Natural killer cell treated with Interleukin-12 subunit alpha and Interleukin-12 subunit beta and Interleukin-15 and Interleukin-18, amount 100 ng/mL, for 72 hours (primary cell): ENCODE data around the gene RAP1GAP2. TPM values are rescaled to one million over a fixed set of nuclear protein-coding genes. Genes with fewer than 3 reads are reported as not detected.
A peak's percentile ranks its signal among the peaks of the same experiment; 100 is the strongest.

Source experiments
- ATAC-seq, 2 donors: fragments of 150-1000 bp; cut with Tn5 transposase in 1 of 2; sonication (Bioruptor Pico), chemical (Tn5 transposase) in 1 of 2; 2 replicates each; pipeline ENCODE4 v1.10.0; 2021
- DNase-seq: peaks from one replicate; pipeline ENCODE4 v3.0.0; 2022; ENCODE audit warnings: low spot score
- H3K27ac Mint-ChIP-seq, 2 donors: 1 replicate in 1 of 2; 2 replicates in 1 of 2; pipeline ENCODE4 v1.8.0; 2022; ENCODE audit warnings: mixed read lengths in 2 of 2, mild to moderate bottlenecking in 1 of 2, moderate library complexity in 1 of 2
- H3K27me3 Mint-ChIP-seq, 2 donors: 1 replicate in 1 of 2; 2 replicates in 1 of 2; pipeline ENCODE4 v1.8.0; 2022; ENCODE audit warnings: mixed read lengths in 2 of 2
- H3K36me3 Mint-ChIP-seq: one replicate; pipeline ENCODE4 v1.8.0; 2022; ENCODE audit warnings: mixed read lengths
- H3K4me1 Mint-ChIP-seq, 2 donors: 1 replicate in 1 of 2; 2 replicates in 1 of 2; pipeline ENCODE4 v1.8.0; 2022; ENCODE audit warnings: low read depth in 2 of 2, mixed read lengths in 2 of 2, mild to moderate bottlenecking in 1 of 2
- H3K4me3 Mint-ChIP-seq: one replicate; pipeline ENCODE4 v1.8.0; 2022; ENCODE audit warnings: mixed read lengths
- H3K9me3 Mint-ChIP-seq: 2 replicates; pipeline ENCODE4 v1.8.0; 2022; ENCODE audit warnings: mixed read lengths
- total RNA-seq, 2 donors: library from RNA; stranded (reverse); gene quantifications; one replicate each; pipeline ENCODE4 v1.2.3, GENCODE V29; 2022

The RAP1GAP2 gene
- total RNA-seq = 10 to 100 TPM in 1 of 2 donors, 1 to 10 TPM in 1; 7.7 to 14.5 TPM

GRCh38 chr17:2796164-2797125 lies at the start of gene RAP1GAP2:
Gene RAP1GAP2 (plus strand): TSS chr17:2796438. CDS start chr17:2796528, 90 bp downstream.
- H3K27me3 Mint-ChIP-seq = peaks cover 1 to 3% of the 10 kb centered on the region in 2 donors
- peak within 1 kb of the TSS; percentile 13 to 35 for H3K27ac Mint-ChIP-seq
- H3K4me3 Mint-ChIP-seq = peak within 1 kb of the TSS; percentile 87
- DNase-seq (peak; percentile 91), ATAC-seq (peak; percentile 91 to 94)
- H3K36me3 Mint-ChIP-seq = no peaks in the 10 kb centered on the region
- no peaks in the 10 kb centered on the region for H3K9me3 Mint-ChIP-seq
- peaks cover 65 to 67% of the 10 kb centered on the region in 2 donors for H3K4me1 Mint-ChIP-seq

- DNase-seq (no peak), ATAC-seq (no peak)
- H3K4me1 Mint-ChIP-seq = no peaks in the 10 kb centered on the region
- no peak within 1 kb of the TSS for H3K27ac Mint-ChIP-seq
- peaks cover 27 to 41% of the 10 kb centered on the region in 2 donors for H3K27me3 Mint-ChIP-seq
- no peak within 1 kb of the TSS for H3K4me3 Mint-ChIP-seq
- no peaks in the 10 kb centered on the region for H3K36me3 Mint-ChIP-seq
- H3K9me3 Mint-ChIP-seq = no peaks in the 10 kb centered on the region
Measured at GRCh38 chr17:2749058-2749783, 47.0 kb upstream of the RAP1GAP2 start, which contains the start of gene CCDC92B. Gene CCDC92B (minus strand): TSS chr17:2749652. CDS start chr17:2735145, 14,507 bp downstream.

- H3K9me3 Mint-ChIP-seq = no peaks in the 10 kb centered on the region
- H3K36me3 Mint-ChIP-seq = no peaks in the 10 kb centered on the region
- H3K4me1 Mint-ChIP-seq = no peaks in the 10 kb centered on the region
- DNase-seq (peak; percentile 81), ATAC-seq (peak; percentile 95 to 96)
- H3K27me3 Mint-ChIP-seq = peaks cover 23 to 35% of the 10 kb centered on the region in 2 donors
- H3K4me3 Mint-ChIP-seq = no peak overlapping the region
- H3K27ac Mint-ChIP-seq = no peak overlapping the region
Measured at GRCh38 chr17:2749784-2750181, 46.5 kb upstream of the RAP1GAP2 start.

GRCh38 chr17:2750721-2751120 lies 45.5 kb upstream of the RAP1GAP2 start:
- Mint-ChIP-seq H3K4me3 (no peak overlapping the region), H3K27ac (no peak overlapping the region), H3K4me1 (no peaks in the 10 kb centered on the region), H3K36me3 (no peaks in the 10 kb centered on the region), H3K27me3 (peaks cover 17 to 26% of the 10 kb centered on the region in 2 donors), H3K9me3 (no peaks in the 10 kb centered on the region)
- DNase-seq (no peak), ATAC-seq (no peak)

- H3K27me3 Mint-ChIP-seq = peaks cover 20 to 23% of the 10 kb centered on the region in 2 donors
Measured at GRCh38 chr17:2751491-2751890, 44.7 kb upstream of the RAP1GAP2 start.

GRCh38 chr17:2755891-2756724 lies 40.1 kb upstream of the RAP1GAP2 start:
- DNase-seq (no peak), ATAC-seq (no peak)
- peaks cover 7 to 21% of the 10 kb centered on the region in 2 donors for H3K27me3 Mint-ChIP-seq
- no peak overlapping the region for H3K4me3 Mint-ChIP-seq
- H3K36me3 Mint-ChIP-seq = no peaks in the 10 kb centered on the region
- no peaks in the 10 kb centered on the region for H3K9me3 Mint-ChIP-seq
- H3K27ac Mint-ChIP-seq = no peak overlapping the region
- no peaks in the 10 kb centered on the region for H3K4me1 Mint-ChIP-seq

More at GRCh38 chr17:2751491-2751890, 44.7 kb upstream of the RAP1GAP2 start:
- Mint-ChIP-seq H3K27ac (no peak overlapping the region), H3K4me3 (no peak overlapping the region), H3K4me1 (no peaks in the 10 kb centered on the region), H3K9me3 (no peaks in the 10 kb centered on the region), H3K36me3 (no peaks in the 10 kb centered on the region)
- no peak for DNase-seq
- no peak for ATAC-seq

- DNase-seq (no peak), ATAC-seq (no peak)
- H3K4me1 Mint-ChIP-seq = no peaks in the 10 kb centered on the region
- peaks cover 17 to 21% of the 10 kb centered on the region in 2 donors for H3K27me3 Mint-ChIP-seq
- no peak overlapping the region for H3K27ac Mint-ChIP-seq
- no peak overlapping the region for H3K4me3 Mint-ChIP-seq
- H3K9me3 Mint-ChIP-seq = no peaks in the 10 kb centered on the region
- H3K36me3 Mint-ChIP-seq = no peaks in the 10 kb centered on the region
Measured at GRCh38 chr17:2758870-2759269, 37.4 kb upstream of the RAP1GAP2 start.

- Mint-ChIP-seq H3K27ac (no peak overlapping the region), H3K4me3 (no peak overlapping the region), H3K9me3 (no peaks in the 10 kb centered on the region), H3K4me1 (no peaks in the 10 kb centered on the region), H3K36me3 (no peaks in the 10 kb centered on the region), H3K27me3 (peaks cover 14 to 24% of the 10 kb centered on the region in 2 donors)
- ATAC-seq = no peak
- DNase-seq = no peak
Measured at GRCh38 chr17:2770129-2770528, 26.1 kb upstream of the RAP1GAP2 start.

GRCh38 chr17:2775206-2775605 lies 21.0 kb upstream of the RAP1GAP2 start:
- peaks cover 4 to 7% of the 10 kb centered on the region in 2 donors for H3K4me1 Mint-ChIP-seq
- H3K4me3 Mint-ChIP-seq = no peak overlapping the region
- H3K9me3 Mint-ChIP-seq = no peaks in the 10 kb centered on the region
- no peaks in the 10 kb centered on the region for H3K36me3 Mint-ChIP-seq
- DNase-seq = no peak
- no peak overlapping the region for H3K27ac Mint-ChIP-seq
- no peak for ATAC-seq
- H3K27me3 Mint-ChIP-seq = peaks cover 26 to 30% of the 10 kb centered on the region in 2 donors

GRCh38 chr17:2776589-2777241 lies 19.5 kb upstream of the RAP1GAP2 start:
- H3K4me3 Mint-ChIP-seq = no peak overlapping the region

GRCh38 chr17:2777242-2777867 lies 18.9 kb upstream of the RAP1GAP2 start:
- DNase-seq (no peak), ATAC-seq (peak in 1 of 2 donors; percentile 7)
- no peaks in the 10 kb centered on the region for H3K9me3 Mint-ChIP-seq
- no peak overlapping the region for H3K4me3 Mint-ChIP-seq
- peaks cover 4 to 7% of the 10 kb centered on the region in 2 donors for H3K4me1 Mint-ChIP-seq
- peaks cover 29 to 35% of the 10 kb centered on the region in 2 donors for H3K27me3 Mint-ChIP-seq
- H3K36me3 Mint-ChIP-seq = no peaks in the 10 kb centered on the region
- H3K27ac Mint-ChIP-seq = no peak overlapping the region

More at GRCh38 chr17:2776589-2777241, 19.5 kb upstream of the RAP1GAP2 start:
- H3K27me3 Mint-ChIP-seq = peaks cover 29 to 37% of the 10 kb centered on the region in 2 donors
- no peaks in the 10 kb centered on the region for H3K9me3 Mint-ChIP-seq
- H3K4me1 Mint-ChIP-seq = peaks cover 4 to 7% of the 10 kb centered on the region in 2 donors
- H3K27ac Mint-ChIP-seq = no peak overlapping the region
- no peak for DNase-seq
- H3K36me3 Mint-ChIP-seq = no peaks in the 10 kb centered on the region
- peak in 1 of 2 donors; percentile 34 for ATAC-seq

- Mint-ChIP-seq H3K9me3 (no peaks in the 10 kb centered on the region), H3K27me3 (peaks cover 24% of the 10 kb centered on the region in 2 donors), H3K4me3 (no peak overlapping the region), H3K4me1 (peaks cover 4 to 7% of the 10 kb centered on the region in 2 donors), H3K27ac (no peak overlapping the region), H3K36me3 (no peaks in the 10 kb centered on the region)
- ATAC-seq (no peak), DNase-seq (no peak)
Measured at GRCh38 chr17:2778489-2778888, 17.7 kb upstream of the RAP1GAP2 start.
